ENCODE data around the gene FLAD1. TPM values are rescaled to one million over a fixed set of nuclear protein-coding genes. Genes with fewer than 3 reads are reported as not detected.

Gene FLAD1
- total and polyA plus RNA-seq, 4 donors, result 10.9 to 37.0 (median 30.6) TPM

DNA sequence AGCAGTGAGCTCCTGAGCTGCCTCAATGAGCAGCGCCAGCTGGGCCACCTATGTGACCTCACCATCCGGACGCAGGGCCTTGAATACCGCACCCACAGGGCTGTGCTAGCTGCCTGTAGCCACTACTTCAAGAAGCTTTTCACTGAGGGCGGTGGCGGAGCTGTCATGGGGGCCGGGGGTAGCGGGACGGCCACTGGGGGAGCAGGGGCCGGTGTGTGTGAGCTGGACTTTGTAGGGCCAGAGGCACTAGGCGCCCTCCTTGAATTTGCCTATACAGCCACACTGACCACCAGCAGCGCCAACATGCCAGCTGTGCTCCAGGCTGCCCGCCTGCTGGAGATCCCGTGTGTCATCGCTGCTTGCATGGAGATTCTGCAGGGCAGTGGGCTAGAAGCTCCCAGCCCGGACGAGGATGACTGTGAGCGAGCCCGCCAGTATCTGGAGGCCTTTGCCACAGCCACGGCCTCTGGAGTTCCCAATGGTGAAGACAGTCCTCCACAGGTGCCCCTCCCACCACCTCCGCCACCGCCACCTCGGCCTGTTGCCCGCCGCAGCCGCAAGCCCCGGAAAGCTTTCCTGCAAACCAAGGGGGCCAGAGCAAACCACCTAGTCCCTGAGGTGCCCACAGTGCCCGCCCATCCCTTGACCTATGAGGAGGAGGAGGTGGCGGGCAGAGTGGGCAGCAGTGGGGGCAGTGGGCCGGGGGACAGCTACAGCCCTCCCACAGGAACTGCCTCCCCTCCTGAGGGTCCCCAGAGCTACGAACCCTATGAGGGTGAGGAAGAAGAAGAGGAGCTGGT is 31.8 kb downstream of the FLAD1 start:
- no peak overlapping the region for H3K9ac ChIP-seq (ENCODE audit: insufficient read depth in 1 of 2, low read length in 2 of 2)
- 93 to 96% methylated on average over 31 of the region's 31 CpGs for WGBS, 2 donors
- H3K4me3 ChIP-seq, result no peak overlapping the region
- no peak for TF ChIP-seq CTCF (IDR thresholded peaks at IDR 0.05; ENCODE audit: control extremely low read depth, extremely low read depth)
- no peaks in the 10 kb centered on the region for H3K27me3 ChIP-seq (ENCODE audit: control insufficient read depth in 3 of 3, insufficient read depth in 3 of 3, low read length in 2 of 3)
- DNase-seq (no peak), ATAC-seq (ENCODE audit: insufficient read depth, low FRiP score) (no peak)
- peaks cover 0 to 29% (median 11%) of the 10 kb centered on the region in 5 donors for H3K4me1 ChIP-seq (ENCODE audit: control insufficient read depth in 5 of 5, insufficient read depth in 5 of 5, low read length in 5 of 5)
- peaks cover 0 to 30% (median 0%) of the 10 kb centered on the region in 4 donors for H3K36me3 ChIP-seq (ENCODE audit: control insufficient read depth in 4 of 4, insufficient read depth in 4 of 4, low read length in 4 of 4)
- no peaks in the 10 kb centered on the region for H3K9me3 ChIP-seq (ENCODE audit: control insufficient read depth in 4 of 4, insufficient read depth in 3 of 4, low read length in 3 of 4)
- peak overlapping the region in 1 of 2 donors; percentile 1 for H3K27ac ChIP-seq (ENCODE audit: low read depth in 1 of 2, low read length in 1 of 2)

GRCh38 chr1:155015527-155016230 is 32.5 kb downstream of the FLAD1 start:
- Histone ChIP-seq H3K4me1 (ENCODE audit: control insufficient read depth in 5 of 5, insufficient read depth in 5 of 5, low read length in 5 of 5) (peaks cover 0 to 23% (median 4%) of the 10 kb centered on the region in 5 donors), H3K4me3 (no peak overlapping the region), H3K27ac (ENCODE audit: low read depth in 1 of 2, low read length in 1 of 2) (peak overlapping the region in 1 of 2 donors; percentile 74), H3K27me3 (ENCODE audit: control insufficient read depth in 3 of 3, insufficient read depth in 3 of 3, low read length in 2 of 3) (no peaks in the 10 kb centered on the region), H3K36me3 (ENCODE audit: control insufficient read depth in 4 of 4, insufficient read depth in 4 of 4, low read length in 4 of 4) (peaks cover 0 to 30% (median 0%) of the 10 kb centered on the region in 4 donors), H3K9me3 (ENCODE audit: control insufficient read depth in 4 of 4, insufficient read depth in 3 of 4, low read length in 3 of 4) (no peaks in the 10 kb centered on the region), H3K9ac (ENCODE audit: insufficient read depth in 1 of 2, low read length in 2 of 2) (no peak overlapping the region)
- WGBS, 2 donors, result 86% methylated on average over 16 of the region's 16 CpGs
- DNase-seq (no peak), ATAC-seq (ENCODE audit: insufficient read depth, low FRiP score) (no peak)
- TF ChIP-seq CTCF (IDR thresholded peaks at IDR 0.05; ENCODE audit: control extremely low read depth, extremely low read depth), result no peak

DNA sequence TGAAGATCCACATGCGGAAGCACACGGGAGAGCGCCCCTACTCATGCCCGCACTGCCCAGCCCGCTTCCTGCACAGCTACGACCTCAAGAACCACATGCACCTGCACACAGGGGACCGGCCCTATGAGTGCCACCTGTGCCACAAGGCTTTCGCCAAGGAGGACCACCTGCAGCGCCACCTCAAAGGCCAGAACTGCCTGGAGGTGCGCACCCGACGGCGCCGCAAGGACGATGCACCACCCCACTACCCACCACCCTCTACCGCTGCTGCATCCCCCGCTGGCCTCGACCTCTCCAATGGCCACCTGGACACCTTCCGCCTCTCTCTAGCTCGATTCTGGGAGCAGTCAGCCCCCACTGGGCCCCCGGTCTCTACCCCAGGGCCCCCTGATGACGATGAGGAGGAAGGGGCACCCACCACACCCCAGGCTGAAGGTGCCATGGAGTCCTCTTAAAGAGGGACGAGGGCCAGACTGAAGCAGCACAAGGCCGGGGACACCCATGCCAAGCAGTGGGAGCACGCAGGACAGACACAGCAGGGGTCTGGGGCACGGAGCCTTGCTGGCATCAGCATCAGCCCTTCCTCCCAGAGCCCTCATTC is 33.2 kb downstream of the FLAD1 start:
- no peaks in the 10 kb centered on the region for H3K9me3 ChIP-seq (ENCODE audit: control insufficient read depth in 4 of 4, insufficient read depth in 3 of 4, low read length in 3 of 4)
- H3K27me3 ChIP-seq (ENCODE audit: control insufficient read depth in 3 of 3, insufficient read depth in 3 of 3, low read length in 2 of 3), result no peaks in the 10 kb centered on the region
- WGBS, 2 donors, result 71 to 80% methylated on average over 26 of the region's 26 CpGs
- H3K4me3 ChIP-seq, result no peak overlapping the region
- H3K9ac ChIP-seq (ENCODE audit: insufficient read depth in 1 of 2, low read length in 2 of 2), result no peak overlapping the region
- H3K27ac ChIP-seq (ENCODE audit: low read depth in 1 of 2, low read length in 1 of 2), result peak overlapping the region; percentile 74 to 79
- DNase-seq (no peak), ATAC-seq (ENCODE audit: insufficient read depth, low FRiP score) (no peak)
- H3K4me1 ChIP-seq (ENCODE audit: control insufficient read depth in 5 of 5, insufficient read depth in 5 of 5, low read length in 5 of 5), result peaks cover 0 to 19% (median 4%) of the 10 kb centered on the region in 5 donors
- peaks cover 0 to 30% (median 0%) of the 10 kb centered on the region in 4 donors for H3K36me3 ChIP-seq (ENCODE audit: control insufficient read depth in 4 of 4, insufficient read depth in 4 of 4, low read length in 4 of 4)
- no peak for TF ChIP-seq CTCF (IDR thresholded peaks at IDR 0.05; ENCODE audit: control extremely low read depth, extremely low read depth)
